Parathyroid adenoma (tissue), 2 donors: Measurements from ENCODE around the gene GJB4.
"Not testable (repeated sequence)": the region's sequence is repeated elsewhere in the genome, so short reads cannot be mapped to it uniquely, and the experiment has no call there.

Experiments used
- H2AFZ ChIP-seq: fragments of 300-600 bp; sonication (generic); one replicate; pipeline ENCODE4 v1.7.0; 2017; ENCODE audit warnings: antibody characterized with exemption, mild to moderate bottlenecking
- H3K27ac ChIP-seq: fragments of 300-600 bp; sonication (generic); one replicate; pipeline ENCODE4 v1.7.0; 2017
- H3K27me3 ChIP-seq: fragments of 300-600 bp; sonication (generic); one replicate; pipeline ENCODE4 v1.7.0; 2017; ENCODE audit warnings: low read length; ENCODE audit not compliant: control insufficient read depth, insufficient read depth
- H3K36me3 ChIP-seq: fragments of 300-600 bp; sonication (generic); one replicate; pipeline ENCODE4 v1.7.0; 2017; ENCODE audit warnings: low read length; ENCODE audit not compliant: control insufficient read depth, insufficient read depth
- H3K4me1 ChIP-seq: fragments of 300-600 bp; sonication (generic); one replicate; pipeline ENCODE4 v1.7.0; 2017; ENCODE audit warnings: control low read depth
- H3K4me2 ChIP-seq: fragments of 300-600 bp; sonication (generic); one replicate; pipeline ENCODE4 v1.7.0; 2017; ENCODE audit warnings: low read length
- H3K4me3 ChIP-seq: fragments of 300-600 bp; sonication (generic); one replicate; pipeline ENCODE4 v1.7.0; 2017; ENCODE audit warnings: low read depth, low read length
- H3K79me2 ChIP-seq: fragments of 300-600 bp; sonication (generic); one replicate; pipeline ENCODE4 v1.7.0; 2017; ENCODE audit warnings: control low read depth
- H3K9ac ChIP-seq: fragments of 300-600 bp; sonication (generic); one replicate; pipeline ENCODE4 v1.7.0; 2017; ENCODE audit warnings: mild to moderate bottlenecking
- H3K9me3 ChIP-seq: fragments of 300-600 bp; sonication (generic); one replicate; pipeline ENCODE4 v1.7.0; 2017; ENCODE audit warnings: low read length; ENCODE audit not compliant: control insufficient read depth
- CTCF ChIP-seq: fragments of 300-600 bp; sonication (generic); IDR thresholded peaks from one replicate; pipeline ENCODE4 v1.7.0; 2017; ENCODE audit warnings: antibody characterized with exemption, mild to moderate bottlenecking
- donor health status: primary hyperparathyroidism.

The GJB4 gene

GRCh38 chr1:34803770-34804169 is 44.2 kb downstream of the GJB4 start:
- Histone ChIP-seq H3K4me2 (no peak overlapping the region), H3K79me2 (no peaks in the 10 kb centered on the region), H3K27ac (no peak overlapping the region), H3K9me3 (no peaks in the 10 kb centered on the region), H3K9ac (no peak overlapping the region), H3K4me1 (no peaks in the 10 kb centered on the region), H3K36me3 (no peaks in the 10 kb centered on the region), H2AFZ (no peak overlapping the region), H3K27me3 (no peaks in the 10 kb centered on the region), H3K4me3 (no peak overlapping the region)
- no peak for TF ChIP-seq CTCF

- Histone ChIP-seq H3K9me3 (no peaks in the 10 kb centered on the region), H3K79me2 (no peaks in the 10 kb centered on the region), H3K27me3 (no peaks in the 10 kb centered on the region), H3K4me3 (no peak overlapping the region), H3K9ac (no peak overlapping the region), H2AFZ (no peak overlapping the region), H3K4me2 (no peak overlapping the region), H3K4me1 (no peaks in the 10 kb centered on the region), H3K36me3 (no peaks in the 10 kb centered on the region), H3K27ac (no peak overlapping the region)
- no peak for TF ChIP-seq CTCF
These were observed 46.9 kb downstream of the GJB4 start for GRCh38 chr1:34806396-34806795.

- no peaks in the 10 kb centered on the region for H3K79me2 ChIP-seq
- H3K4me2 ChIP-seq = no peak overlapping the region
- H3K27ac ChIP-seq = no peak overlapping the region
- H2AFZ ChIP-seq = no peak overlapping the region
- no peaks in the 10 kb centered on the region for H3K36me3 ChIP-seq
- H3K4me1 ChIP-seq = no peaks in the 10 kb centered on the region
- TF ChIP-seq CTCF = no peak
- H3K4me3 ChIP-seq = no peak overlapping the region
- no peaks in the 10 kb centered on the region for H3K9me3 ChIP-seq
- no peak overlapping the region for H3K9ac ChIP-seq
- H3K27me3 ChIP-seq = no peaks in the 10 kb centered on the region
These were observed 48.7 kb downstream of the GJB4 start for GRCh38 chr1:34808051-34808810.

- H3K79me2 ChIP-seq, H3K4me3 ChIP-seq, H3K36me3 ChIP-seq, H3K27me3 ChIP-seq, H3K27ac ChIP-seq, H2AFZ ChIP-seq, H3K4me1 ChIP-seq, H3K9me3 ChIP-seq, H3K4me2 ChIP-seq, H3K9ac ChIP-seq: not testable (repeated sequence)
These were observed 51.2 kb downstream of the GJB4 start for GRCh38 chr1:34810781-34811180.
